ENCODE data around the gene OR52B6.
"Not testable (repeated sequence)": the region's sequence is repeated elsewhere in the genome, so short reads cannot be mapped to it uniquely, and the experiment has no call there.

The OR52B6 gene

DNA sequence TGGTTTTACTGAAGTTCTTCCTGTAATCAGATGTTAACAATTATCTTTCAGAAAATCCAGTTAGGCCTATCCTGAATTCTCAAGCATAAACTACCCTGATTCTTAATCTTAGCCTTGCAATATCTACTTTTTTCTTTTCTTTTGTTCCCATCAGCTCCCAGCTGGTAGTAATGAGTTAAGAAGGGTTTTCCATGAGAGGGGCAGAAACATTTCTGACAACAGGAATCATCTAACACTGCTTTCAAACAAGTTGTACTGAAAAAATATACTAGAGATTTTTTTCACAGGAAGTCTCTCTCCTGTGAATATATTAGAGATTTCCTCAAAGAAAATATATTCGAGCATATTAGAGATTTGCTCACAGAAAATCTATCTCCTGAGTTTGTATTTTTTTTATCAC is 12.5 kb downstream of the OR52B6 start:
- no peak for DNase-seq (ENCODE audit: low read depth in 4 of 4, low spot score in 1 of 4)

DNA sequence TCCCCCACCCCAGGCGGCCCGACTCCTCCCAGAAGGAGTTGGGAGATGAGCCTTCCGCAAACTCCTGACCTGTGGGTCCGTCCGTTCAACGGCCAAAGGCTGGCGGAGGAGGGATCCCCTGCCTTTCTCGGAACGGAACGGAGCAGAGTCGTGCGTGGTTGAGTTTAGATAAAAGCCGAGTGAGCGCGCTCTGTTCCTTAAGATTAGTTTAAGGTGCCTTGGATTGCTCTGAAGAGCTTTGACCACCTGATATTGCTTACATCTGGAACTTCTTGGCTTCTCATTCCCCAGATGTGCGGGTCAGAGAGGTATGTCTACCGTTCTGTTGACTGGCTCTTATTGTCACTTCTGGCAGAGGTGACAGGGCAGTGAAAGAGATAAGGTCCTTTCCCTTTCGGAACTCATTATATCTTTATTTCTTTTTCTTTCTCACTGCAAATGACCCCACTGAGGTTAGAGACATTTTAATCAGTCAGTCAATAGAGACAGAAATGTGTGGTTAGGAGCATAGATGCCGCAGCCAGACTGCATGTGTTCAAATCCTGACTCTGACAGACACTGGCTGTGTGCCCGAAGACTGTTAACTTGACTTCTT is 16.0 kb downstream of the OR52B6 start, which contains the start of gene TRIM6:
TSS of gene TRIM6 (plus strand) at position 31 of the 595 bp plus-strand sequence. CDS start at position 292, 261 bp downstream.
- DNase-seq (ENCODE audit: low read depth in 4 of 4, low spot score in 1 of 4) = no peak

DNA sequence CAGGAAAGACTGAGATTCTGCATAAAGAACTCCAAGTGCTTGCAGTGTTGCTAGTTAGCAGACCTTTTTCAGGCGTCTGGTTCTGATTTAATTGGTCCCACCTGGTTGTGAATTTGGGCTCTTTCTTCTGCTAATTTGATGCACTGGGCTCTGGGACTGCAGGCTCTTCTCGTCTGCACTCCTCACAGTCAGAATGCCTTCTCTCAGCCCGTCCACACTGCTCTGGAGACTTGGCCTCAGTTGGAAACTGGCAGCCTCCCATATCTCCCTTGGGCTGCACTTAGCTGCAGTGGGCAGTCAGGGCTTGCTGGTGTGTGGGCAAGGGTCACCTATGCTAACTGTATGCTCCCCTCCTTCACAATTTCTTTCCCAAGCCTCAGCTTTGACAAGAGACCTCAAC is 17.3 kb downstream of the OR52B6 start:
- no peak for DNase-seq (ENCODE audit: low read depth in 4 of 4, low spot score in 1 of 4)

DNA sequence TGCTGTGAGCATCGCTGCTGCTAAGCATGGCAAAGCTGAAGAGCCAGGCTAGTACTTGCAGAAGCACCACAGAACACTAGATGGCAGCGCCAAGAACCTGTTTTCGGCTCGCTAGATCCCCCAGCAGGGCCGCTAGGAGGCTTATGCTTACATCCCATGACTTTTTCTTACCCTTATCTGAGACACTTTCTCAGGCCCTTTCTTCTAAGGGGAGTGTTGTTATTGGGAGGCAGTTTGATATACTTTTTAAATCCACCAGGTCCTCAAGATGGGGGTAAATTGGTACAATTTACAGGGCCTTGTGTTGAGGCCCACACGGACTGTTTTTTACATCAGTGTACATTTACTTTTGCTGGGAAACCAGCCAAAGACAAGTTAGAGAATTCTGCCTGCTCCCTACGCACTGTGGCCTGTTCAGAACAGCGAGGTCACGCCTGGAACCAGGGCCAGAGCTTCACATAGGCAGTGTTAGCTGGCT is 19.7 kb downstream of the OR52B6 start:
- peak in 3 of 4 experiments; percentile 15 to 33 (median 19) for DNase-seq (ENCODE audit: low read depth in 4 of 4, low spot score in 1 of 4)

DNA sequence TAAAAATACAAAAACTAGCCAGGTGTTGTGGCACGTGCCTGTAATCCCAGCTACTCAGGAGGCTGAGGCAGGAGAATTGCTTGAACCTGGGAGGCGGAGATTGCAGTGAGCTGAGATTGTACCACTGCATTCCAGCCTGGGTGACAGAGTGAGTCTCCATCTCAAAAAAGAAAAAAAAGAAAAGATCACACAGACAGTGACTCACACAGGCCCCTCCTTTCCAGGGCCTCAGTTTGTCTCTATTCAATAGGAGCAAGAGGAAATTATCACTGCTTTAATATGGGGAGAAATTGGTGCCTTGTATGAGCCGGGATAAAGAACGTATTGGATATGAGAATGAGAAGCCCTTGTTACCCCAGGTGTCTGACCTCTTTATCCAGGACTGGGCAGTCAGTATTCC is 22.1 kb downstream of the OR52B6 start:
- DNase-seq (ENCODE audit: low read depth in 4 of 4, low spot score in 1 of 4) = not testable (repeated sequence)

DNA sequence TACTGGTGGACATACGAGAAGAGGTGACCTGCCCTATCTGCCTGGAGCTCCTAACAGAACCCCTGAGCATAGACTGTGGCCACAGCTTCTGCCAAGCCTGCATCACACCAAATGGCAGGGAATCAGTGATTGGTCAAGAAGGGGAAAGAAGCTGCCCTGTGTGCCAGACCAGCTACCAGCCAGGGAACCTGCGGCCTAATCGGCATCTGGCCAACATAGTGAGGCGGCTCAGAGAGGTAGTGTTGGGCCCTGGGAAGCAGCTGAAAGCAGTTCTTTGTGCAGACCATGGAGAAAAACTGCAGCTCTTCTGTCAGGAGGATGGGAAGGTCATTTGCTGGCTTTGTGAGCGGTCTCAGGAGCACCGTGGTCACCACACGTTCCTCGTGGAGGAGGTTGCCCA is 22.6 kb downstream of the OR52B6 start:
- DNase-seq (ENCODE audit: low read depth in 4 of 4, low spot score in 1 of 4) = no peak

DNA sequence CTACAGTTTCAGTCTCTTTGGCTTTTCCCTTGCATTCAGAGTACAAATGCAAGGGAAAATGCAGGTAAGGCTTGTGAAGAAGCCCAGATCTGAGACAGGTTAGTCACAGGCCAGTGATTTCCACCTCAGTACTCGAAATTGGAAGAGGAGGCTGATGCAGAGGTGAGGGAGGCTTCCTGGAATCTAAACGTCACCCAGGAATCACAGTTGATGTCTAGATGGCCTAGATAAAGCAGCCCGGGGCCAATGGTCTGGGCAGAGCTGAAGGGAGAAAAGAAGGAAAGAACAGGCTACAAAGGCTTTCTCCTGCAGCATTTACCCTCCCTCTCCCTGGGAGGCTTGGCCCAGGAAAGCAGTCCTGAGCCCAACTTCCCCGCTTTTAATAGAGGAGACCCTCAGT is 24.2 kb downstream of the OR52B6 start:
- no peak for DNase-seq (ENCODE audit: low read depth in 4 of 4, low spot score in 1 of 4)

DNA sequence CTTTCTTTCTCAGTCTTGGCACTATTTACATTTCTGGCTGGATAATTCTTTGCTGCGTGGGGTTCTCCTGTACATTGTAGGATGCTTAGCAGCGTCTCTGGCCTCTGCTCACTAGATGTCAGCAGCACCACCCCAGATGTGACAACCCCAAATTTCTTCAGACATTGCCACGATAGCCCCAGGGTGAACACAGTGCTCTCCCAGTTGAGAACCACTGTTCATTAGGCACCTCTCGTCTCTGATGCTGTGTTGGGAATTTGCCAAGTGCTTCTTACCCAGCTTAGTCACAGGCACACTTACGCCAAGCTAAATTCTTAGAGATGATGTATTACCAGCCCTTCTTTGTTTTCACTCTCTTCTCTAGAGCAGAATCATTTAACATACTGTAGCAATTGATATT is 25.2 kb downstream of the OR52B6 start:
- no peak for DNase-seq (ENCODE audit: low read depth in 4 of 4, low spot score in 1 of 4)

DNA sequence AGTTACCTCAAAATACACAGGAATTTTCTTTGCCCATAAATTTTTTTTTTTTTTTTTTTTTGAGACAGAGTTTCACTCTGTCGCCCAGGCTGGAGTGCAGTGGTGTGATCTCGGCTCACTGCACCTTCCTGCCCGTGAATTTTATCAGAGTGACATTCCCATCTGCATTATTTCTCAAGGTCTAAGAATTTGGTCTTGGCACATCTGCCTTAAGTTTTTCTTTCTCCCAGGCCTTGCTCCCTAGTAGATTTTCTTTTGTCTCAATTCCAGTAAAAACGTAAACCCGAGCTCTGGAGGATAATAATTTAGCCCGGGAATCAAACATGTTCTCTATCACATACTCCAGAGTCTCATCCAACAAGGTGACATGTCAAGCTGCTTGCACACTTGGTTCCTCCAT is 28.1 kb downstream of the OR52B6 start:
- no peak for DNase-seq (ENCODE audit: low read depth in 4 of 4, low spot score in 1 of 4)

DNA sequence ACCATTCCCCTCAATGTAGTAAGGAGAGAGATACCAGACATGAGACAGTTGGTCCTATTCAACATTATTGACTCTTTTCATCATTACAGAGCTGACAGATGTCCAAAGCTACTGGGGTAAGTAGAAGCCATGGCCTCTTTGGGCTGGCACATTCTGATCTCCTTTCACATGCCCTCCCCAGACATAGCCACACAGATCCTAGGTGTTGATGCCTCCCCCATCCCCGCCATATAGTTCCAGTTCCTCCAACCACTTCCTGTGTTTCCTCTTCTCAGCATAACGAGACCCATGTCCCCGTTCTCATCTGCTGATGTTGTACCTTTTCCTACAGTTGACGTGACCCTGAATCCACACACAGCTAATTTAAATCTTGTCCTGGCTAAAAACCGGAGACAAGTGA is 29.8 kb downstream of the OR52B6 start:
- DNase-seq (ENCODE audit: low read depth in 4 of 4, low spot score in 1 of 4) = no peak

DNA sequence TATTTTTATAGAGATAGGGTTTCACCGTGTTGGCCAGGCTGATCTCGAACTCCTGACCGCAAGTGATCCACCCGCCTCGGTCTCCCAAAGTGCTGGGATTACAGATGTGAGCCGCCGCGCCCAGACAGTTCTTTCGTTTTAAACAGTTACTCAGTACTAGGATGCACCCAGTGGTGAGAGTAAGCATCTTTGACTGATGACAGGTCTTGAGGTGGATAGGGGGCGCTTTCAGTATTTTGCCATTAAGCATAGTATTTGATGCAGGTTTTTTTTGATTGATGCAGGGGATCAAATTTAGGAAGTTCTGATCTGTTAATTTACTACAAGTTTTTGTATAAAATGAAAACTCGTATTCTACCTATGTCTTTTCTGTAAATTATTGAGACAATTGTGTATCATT is 30.9 kb downstream of the OR52B6 start:
- DNase-seq (ENCODE audit: low read depth in 4 of 4, low spot score in 1 of 4) = no peak

DNA sequence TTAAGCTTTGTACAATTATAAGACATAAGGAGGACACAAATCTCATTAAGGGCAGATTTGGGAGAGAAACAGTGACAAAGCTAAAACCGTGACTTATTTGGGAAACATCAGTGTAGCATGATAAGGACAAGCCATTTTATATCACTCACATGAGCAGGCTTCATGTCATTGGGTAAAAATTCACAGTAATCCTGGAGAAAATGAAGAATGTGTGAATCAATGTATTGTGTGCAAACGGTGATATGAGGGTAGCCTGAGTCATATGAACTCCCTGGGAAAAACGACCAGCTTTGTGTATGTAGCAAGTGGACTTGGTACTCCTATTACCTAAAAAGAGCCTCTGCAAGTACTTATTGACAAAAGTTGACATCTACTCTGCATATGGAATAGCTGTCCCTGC is 38.1 kb downstream of the OR52B6 start:
- no peak for DNase-seq (ENCODE audit: low read depth in 4 of 4, low spot score in 1 of 4)

DNA sequence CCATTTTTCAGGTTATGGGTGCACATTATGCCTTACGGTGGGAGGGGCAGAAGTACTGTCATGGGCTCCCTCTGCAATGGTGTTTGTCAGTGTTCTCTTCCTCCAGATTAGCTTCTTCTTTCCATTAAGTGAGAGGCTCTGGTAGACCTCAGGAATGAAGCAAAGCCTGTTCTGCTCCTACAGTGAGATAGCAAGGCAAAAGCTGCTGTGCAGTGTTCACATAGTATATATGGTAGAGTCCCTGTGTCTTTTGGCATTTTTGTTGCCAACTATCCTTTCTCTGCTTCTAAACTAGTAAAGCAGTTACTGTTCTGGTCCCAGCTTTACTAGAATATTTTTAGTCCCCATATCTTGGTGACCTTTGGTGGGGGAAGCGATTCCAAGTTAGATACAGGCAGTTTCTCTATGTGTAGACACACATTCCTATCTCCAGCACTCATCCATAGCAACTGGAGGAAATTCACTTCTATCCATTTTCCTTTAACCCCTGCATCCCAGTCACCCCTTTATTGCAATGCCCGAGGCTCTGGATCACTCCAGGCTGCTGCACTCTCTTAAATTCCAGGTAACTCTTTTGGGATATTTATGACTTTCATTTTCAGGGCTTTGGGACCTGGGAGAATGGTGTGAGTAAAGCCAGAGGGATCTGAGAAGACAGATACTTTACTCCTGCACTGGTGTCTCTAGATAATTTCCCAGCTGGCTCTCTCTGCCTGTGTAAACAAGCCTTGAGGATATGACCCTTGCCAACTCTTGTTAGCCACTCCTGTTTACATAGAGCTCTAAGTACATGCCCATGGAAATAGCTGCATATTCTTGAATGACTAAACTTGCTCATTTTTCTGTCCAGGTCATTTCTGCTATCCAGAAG is 40.2 kb downstream of the OR52B6 start:
- DNase-seq (ENCODE audit: low read depth in 4 of 4, low spot score in 1 of 4) = no peak

DNA sequence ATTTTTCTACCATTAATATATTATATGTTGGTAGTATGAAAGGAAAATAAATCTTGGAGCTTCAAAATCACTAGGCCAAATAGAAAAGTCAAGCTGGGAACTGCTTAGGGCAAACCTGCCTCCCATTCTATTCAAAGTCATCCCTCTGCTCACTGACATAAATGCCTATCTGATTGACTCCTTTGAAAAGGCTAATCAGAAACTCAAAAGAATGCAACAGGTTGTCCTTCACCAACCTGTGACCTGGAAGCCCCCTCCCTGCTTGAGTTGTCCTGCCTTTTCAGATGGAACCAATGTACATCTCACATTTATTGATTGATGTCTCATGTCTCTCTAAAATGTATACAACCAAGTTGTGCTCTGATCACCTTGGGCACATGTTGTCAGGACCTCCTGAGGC is 40.9 kb downstream of the OR52B6 start:
- DNase-seq (ENCODE audit: low read depth in 4 of 4, low spot score in 1 of 4) = no peak

DNA sequence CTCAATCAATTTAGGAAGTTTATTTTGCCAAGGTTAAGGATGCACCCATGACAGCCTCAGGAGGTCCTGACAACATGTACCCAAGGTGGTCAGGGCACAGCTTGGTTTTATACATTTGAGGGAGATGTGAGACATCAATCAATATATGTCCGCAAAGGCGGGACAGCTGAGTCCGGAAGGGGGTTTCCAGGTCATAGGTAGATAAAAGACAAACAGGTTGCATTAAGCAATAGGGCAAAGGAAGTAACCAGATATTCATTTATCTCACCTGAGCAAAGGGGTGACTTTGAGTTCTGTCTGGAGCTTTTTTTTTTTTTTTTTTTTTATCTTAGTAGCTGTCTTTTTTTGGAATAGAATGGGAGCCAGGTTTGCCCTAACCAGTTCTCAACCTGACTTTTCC is 42.1 kb downstream of the OR52B6 start:
- no peak for DNase-seq (ENCODE audit: low read depth in 4 of 4, low spot score in 1 of 4)

DNA sequence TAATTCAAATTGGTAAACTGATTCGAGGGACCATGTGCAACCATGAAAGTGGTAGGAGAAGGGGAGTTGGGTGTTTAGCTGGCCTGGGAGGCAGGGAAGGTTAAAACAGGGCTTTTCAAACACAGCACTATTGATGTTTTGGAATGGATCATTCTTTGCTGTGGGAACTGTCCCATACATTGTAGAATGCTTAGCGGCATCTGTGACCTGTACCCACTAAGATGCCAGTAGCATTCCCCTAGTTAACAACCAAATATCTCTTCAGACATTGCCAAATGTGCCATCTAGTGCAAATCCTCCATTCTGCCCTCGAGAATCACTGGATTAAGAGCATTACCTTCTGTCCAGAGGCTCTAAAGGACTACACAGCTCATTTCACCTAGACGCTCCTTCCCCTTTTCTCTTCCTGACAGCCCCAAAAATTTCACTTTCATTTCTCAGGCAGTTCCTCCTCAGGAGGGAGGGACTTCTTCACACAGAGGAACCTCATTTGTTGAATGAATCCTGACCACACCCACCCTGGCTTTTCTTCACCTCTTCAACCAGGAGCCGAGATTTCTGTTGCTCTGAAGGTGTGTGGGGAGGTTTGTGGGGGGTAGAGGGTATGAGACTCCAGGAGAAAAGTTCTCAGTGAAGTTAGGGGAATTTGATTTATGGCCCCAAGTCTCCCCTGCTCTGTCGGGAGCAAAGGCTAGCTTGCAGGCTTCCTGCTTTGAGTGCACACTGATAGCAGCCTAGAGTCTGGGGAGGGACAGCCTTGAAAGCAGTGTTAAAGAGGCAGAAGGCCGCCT is 44.0 kb downstream of the OR52B6 start, which contains the start of gene TRIM34:
TSS of gene TRIM34 (plus strand) at position 513 of the 791 bp plus-strand sequence. CDS start 7,331 bp downstream, outside the sequence.
- peak in 3 of 4 experiments; percentile 19 to 34 (median 21) for DNase-seq (ENCODE audit: low read depth in 4 of 4, low spot score in 1 of 4)

DNA sequence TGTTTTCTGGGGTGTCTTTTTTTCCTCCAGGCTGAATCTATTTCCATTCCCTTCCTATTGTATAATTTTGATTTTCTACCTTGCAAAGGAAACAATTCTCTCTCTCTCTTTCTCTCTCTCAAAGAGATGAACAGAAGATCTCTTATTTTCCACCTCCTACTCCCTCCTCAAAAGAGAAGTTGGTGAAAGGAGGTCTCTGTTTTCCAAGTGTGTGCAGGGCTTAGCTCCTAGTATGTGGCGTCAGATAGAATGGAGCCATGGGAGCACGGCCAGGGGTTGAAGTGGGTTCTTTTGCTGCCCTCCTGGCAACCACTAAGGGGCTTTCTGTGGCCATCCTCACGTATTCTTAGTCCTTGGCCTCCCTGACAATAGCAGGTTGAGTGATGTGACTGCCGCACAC is 44.6 kb downstream of the OR52B6 start:
- DNase-seq (ENCODE audit: low read depth in 4 of 4, low spot score in 1 of 4) = no peak

DNA sequence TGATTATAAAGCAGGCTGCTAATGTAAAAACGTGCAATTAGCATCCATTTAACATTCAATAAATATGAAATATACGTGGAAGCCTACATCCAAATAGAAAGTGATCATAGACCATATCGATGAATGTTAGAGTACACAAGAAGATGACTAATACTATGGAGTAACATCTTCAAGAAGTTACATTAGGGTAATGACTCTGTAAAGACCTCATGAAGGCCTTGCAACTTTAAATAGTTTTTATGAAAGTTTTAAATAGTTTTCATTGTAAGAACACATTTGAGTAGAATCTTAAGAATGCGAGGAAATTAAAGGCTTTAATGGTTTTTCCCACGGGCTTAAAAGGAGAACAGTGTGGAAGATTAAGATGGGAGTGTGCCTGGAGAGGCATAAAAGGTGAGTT is 45.5 kb downstream of the OR52B6 start:
- DNase-seq (ENCODE audit: low read depth in 4 of 4, low spot score in 1 of 4) = no peak

DNA sequence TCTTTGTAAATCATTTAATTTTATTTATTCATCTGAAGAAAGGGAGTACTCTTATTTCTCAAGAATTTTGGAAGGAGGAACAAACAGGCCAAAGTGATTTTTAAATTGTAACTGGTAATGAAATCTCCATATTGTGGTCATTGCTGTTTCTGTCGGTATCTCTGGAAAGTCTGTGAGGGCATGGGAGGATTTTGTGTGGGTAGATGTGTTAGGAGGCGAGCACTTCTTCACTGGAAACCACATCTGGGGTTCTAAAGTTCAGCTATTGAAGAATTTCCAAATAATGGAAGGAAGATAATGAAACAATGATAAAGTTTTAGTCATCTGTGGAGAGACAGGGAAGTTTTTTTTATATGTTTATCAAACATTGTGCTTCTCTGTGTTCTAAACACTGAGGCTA is 50.7 kb downstream of the OR52B6 start:
- no peak for DNase-seq (ENCODE audit: low read depth in 4 of 4, low spot score in 1 of 4)

Measured in stimulated activated CD4-positive, alpha-beta T cell treated with anti-CD3 and anti-CD28 coated beads, Interleukin-1b, Interleukin-23, amount 100 ng/mL, for 24 hours (primary cell).